Stimulated activated CD4-positive, alpha-beta T cell treated with anti-CD3 and anti-CD28 coated beads, Interleukin-1b, Interleukin-23, amount 100 ng/mL, for 1 hour (primary cell): Measurements from ENCODE around the gene RC3H2.
A peak's percentile ranks its signal among the peaks of the same experiment; 100 is the strongest.

Source experiments
- DNase-seq, 2 donors: peaks; one replicate each; pipeline ENCODE4 v3.0.0-alpha.2; 2020; ENCODE audit warnings: low read depth in 2 of 2

Gene RC3H2

DNA sequence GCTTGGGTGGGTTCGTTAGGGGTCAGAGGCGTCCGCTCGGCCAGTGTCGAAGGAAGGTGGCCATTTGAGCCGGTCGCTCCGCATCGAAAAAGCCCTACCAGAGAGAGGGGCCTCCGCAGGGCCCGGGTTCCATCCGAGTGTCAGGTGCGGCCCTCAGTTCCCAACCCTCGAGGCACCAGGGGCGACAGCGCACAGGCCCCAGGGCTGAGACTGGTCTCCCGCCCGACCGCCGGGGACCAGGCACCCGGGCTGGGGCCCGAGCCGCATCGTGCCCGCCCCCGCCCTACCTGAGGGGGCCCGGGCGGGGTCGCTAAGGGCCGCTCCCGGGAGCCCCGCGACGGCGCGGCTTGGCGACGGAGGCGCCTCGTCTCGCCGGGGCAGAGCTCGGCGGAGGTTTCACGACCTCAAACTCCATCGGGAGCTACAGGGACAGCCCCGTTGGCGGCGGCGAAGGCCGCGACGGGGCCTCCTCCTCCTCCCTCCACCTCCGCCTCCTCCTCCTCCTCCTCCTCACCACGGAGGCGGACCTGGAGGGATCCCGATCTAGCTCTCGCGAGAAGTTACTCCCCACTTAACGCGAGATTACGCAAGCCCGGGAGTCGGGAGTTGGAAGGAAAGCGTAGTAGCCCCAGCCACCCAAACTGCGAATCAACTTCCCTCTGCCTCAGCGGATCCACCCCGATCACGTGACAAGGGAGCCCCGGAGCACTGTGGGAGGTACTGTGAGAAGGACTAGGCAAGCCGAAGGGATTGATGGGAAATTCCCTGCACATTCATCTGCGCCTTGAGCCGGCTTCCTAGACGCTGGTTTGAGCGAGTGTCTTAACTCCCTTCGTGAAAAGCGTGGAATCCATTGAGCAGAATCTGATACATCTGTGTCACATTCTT, at the start of gene RC3H2:
Gene RC3H2 (minus strand): TSS at position 537 of the 888 bp plus-strand sequence. CDS start 7,850 bp downstream, outside the sequence.
- peak; percentile 86 to 95 for DNase-seq

DNA sequence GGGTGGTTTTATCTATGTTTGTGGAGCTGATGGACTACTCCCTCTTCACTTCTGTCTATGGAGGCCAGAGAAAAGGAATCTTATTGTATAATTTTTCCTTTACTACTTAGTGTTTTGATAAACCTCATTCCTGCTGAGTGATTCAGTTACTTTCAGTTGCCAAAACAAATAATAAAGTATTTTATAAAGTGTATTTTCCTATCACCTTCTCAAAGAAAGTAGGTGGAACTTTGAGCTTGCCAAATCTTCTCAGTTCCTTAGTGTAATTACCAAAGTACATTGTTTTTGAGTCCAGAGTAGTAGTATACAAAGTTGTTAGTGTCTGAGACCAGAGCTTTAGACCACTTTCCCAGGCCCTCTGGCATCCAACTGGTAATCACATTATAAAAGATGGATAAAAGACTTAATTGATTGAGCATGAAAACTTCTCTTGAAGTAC, 49.1 kb upstream of the RC3H2 start:
- DNase-seq, result no peak

- no peak for DNase-seq
Observed at GRCh38 chr9:122951056-122951455, 45.9 kb upstream of the RC3H2 start.

DNA sequence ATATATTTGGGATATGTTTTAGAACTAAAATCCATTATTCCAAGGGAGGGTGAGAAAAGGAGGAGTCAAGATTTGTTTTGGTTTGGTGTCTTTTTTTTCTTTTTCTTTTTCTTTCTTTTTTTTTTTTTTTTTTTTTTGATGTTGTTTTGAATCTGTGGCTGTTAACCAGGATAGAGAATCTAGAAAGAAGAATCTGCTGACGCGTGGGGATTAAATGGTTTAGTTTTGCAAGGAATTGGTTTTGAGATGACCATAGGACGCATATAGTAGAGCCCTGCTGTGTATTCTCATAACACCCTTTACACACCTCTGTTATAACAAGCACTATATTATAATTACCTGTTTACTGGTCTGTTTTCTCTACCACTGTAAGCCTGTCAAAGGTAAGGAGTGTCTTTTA, 45.1 kb upstream of the RC3H2 start:
- no peak for DNase-seq

- no peak for DNase-seq
Observed at GRCh38 chr9:122949696-122950095, 44.5 kb upstream of the RC3H2 start.

DNA sequence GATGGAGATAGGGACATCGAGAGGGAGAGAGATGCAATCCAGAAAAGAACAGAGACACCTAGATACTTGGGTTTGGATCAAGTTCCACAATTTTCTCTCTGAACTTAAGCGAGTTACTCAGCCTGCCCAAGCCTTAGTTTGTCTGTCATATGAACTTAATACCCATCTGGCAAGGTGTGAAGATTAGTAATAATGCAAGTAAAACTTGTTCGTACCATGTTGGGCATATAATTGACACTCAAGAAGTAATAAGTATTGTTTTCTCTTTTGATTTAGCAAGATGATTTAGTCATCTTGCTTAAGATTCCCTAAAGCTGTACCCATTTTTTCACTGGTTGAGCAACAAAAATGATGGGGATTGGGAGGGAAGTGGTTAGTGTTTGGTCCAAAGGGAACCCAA, 43.2 kb upstream of the RC3H2 start:
- DNase-seq, result no peak

DNA sequence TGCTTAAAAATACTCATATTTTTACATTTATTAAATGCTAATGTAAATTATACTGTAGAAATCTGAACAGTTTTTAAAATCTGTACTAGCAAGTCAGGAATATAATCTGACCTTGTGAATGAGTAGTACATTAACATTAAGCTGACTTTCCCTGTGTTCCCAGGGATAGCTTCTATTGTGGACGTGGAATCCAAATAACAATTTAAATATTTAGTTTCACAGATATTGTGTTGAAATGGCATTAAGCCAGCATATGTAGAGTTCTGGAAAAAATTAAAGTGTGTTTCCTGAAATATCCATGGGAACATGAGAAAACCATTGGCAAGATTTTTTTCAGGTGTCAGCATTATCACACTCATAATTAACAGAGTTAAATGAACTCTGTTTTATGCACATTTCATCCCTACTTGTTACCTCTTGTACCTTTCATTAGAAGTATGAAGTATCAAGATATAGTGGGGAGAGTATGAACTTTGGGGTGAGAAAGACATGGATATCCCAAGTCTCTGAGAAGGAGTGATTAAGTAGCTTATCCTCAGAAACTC, 41.4 kb upstream of the RC3H2 start:
- DNase-seq, result no peak

DNA sequence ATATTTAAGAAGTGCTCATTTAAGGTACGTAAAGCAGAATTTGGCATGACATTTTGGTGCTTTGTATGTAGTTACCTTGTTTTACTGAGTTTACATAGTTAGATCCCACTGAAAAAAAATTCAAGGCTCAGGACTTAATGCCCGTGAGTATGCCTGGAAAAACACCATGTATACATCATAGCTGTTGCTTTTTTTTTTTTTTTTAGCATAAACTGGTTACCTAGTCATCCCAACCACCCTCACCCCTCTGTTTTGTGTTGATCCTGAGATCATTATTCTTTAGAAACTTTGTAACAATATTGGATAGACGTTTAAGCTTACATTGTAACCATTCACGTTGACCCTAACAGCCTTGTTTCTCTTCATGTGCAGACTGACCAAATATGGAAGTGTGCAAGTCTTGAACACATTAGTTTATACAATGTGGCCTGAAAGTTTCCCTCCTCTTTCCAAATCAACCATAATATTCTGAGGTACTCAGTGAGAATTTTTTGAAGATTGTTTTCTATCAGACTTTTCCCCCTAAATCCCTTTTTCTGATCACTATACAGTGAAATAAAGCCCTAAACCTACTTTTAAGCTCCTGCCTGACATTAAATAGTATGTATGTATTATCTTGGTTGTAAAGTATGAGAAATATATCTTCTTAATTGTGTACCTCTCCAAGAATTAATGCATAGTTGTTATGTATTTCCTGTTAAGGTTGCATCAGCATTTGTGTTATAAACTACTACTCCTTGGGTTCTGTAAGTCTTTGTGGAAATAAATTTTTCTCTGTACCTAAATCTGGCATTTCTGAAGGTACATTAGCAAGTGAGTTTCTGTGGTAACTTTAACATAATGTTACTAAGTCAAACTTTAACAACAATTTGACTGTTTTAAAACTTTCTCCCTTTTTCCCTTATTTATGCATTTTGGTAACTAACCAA, 40.1 kb upstream of the RC3H2 start:
- DNase-seq, result no peak

DNA sequence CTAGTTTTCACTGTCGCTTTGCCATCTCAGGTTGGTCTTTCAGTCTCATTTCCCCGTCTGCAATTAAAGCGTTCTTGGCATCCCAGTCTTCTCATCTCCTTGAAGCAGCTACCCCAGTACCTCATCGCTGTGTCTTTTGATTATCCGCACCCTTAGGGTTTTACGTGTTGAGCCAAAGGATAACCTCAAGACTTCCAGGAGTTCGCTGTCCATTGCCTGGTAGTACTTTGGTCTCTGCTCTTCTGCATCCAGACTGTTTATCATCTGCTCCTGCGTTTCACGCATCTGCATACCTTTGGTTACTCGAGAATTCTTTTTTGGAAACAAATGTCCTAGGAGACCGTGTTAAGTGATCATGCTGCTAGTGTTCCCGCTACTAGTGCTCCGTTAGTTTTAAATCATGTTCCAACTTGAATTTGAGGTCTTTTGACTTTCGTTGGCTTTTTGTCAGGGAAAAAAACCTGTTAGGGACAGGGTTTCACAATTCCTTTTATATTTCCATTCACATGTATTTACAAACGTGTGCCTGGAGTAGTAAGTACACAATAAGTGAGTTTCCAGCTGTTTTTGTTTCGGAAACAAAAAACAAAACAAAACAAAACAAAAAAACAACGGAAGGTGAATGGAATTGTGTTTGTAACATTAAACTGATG, 36.5 kb upstream of the RC3H2 start:
- no peak for DNase-seq

DNA sequence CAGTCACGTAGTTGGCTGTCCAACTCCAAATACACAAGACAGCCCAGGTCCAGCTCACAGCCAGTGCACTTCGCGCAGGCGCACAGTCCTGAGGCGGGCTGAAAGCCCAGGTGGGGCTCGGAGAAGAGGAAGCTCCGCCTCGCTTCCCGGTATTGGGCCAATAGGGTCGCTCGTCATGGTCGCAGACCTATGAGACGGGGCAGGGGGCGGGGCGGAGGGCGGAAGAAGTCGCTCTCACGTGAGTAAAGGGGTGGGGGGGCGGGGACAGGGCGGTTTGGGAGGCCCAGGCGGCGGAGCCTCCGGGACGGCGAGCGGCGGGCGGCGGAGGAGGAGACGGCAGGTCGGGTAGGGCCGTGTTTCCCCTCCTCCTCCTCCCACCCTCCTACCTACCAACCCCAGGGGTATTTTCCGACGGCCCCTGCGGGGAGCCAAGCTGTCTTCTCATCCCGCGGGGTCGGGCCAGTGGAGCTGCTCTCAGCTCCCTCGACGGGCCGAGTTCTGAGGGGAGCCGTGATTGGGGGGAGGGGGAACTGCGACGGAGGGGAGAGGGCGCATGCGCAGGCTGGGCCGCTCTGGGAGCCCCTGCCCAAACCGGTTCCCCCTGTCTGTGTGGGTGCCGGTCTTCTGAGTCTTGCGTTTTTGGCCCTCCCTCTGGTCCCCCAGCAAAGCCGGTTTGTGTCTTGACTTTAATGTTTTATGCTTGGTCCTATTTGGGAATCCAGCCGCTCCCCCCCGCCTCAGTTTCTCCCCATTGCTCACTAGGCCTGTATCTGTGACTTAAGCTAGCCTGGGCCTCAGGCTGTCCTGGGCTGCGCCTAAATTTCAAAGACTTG, 35.8 kb upstream of the RC3H2 start, which contains the start of gene RABGAP1:
Gene RABGAP1 (plus strand): TSS at position 272 of the 833 bp plus-strand sequence. CDS start 16,040 bp downstream, outside the sequence.
- peak; percentile 94 to 97 for DNase-seq

- no peak for DNase-seq
Observed at GRCh38 chr9:122940454-122940748, 35.2 kb upstream of the RC3H2 start.

- no peak for DNase-seq
Observed at GRCh38 chr9:122939601-122940000, 34.4 kb upstream of the RC3H2 start.

DNA sequence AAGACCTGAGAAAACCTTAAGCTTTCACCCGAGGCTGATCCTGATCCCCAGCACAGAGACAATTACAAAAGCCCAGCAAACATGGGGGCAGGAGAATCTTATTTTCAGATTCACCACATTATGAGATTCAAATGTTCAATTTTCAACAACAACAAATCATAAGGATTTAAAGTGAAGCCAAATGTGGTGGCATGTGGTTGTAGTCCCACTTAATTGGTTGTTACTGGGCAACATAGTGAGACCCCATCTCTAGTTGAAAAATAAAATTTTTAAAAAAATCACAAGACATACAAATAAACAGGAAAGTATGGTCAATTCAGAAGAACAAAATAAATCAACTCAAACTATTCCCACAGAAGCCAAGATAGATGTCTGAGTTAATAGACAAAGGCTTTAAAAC, 31.7 kb upstream of the RC3H2 start:
- no peak for DNase-seq

DNA sequence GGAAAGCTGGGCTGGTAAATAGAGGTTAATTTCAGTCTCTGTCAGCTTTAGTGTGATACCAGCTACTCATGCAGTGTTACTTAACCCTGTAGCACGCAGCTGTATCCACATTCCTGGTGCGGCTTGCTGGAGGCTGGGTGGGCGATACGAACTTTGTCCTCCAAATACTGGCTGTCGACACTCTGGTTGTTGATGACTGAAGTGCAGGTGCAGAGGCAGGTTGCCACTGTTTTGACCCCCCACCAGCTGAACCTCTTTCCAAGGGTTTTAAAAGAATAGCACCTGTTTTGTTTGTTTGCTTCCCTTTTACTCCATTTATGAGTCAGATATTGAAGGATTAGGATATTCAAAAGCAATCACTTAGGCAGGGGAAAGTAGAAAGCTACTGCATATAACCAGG, 31.3 kb upstream of the RC3H2 start:
- no peak for DNase-seq

- DNase-seq, result peak; percentile 66 to 85
Observed at GRCh38 chr9:122931226-122932121, 26.3 kb upstream of the RC3H2 start, which contains the start of gene ZBTB26. TSS of gene ZBTB26 (minus strand) at chr9:122931512. CDS start at chr9:122919934, 11,578 bp downstream.

- DNase-seq, result no peak
Observed at GRCh38 chr9:122930541-122931225, 25.5 kb upstream of the RC3H2 start.

DNA sequence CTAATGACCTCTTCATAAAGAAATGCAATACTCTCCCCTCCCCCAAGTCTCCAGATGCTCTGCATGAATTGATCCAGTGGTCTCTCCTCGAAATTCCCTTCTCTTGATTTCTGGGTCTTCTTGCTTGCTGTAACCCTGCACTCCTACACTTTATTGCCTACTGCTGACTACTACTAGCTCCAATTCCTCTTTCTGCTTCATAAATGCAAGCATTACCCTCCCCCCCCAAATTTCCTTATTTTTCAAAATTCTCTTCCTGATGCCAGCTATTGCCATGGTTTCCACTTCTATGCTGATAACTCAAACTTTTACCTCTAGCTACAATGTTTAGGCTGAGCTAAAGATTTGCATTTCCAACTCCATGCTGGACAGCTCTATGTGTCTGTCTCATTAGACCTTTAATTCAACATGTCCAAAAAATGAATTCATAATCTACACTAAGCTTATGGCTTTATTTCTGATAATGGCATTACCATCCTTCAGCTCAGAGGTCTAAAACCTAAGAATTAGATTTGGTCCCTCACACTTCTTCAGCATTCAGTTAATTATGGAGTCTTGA, 24.7 kb upstream of the RC3H2 start:
- no peak for DNase-seq

DNA sequence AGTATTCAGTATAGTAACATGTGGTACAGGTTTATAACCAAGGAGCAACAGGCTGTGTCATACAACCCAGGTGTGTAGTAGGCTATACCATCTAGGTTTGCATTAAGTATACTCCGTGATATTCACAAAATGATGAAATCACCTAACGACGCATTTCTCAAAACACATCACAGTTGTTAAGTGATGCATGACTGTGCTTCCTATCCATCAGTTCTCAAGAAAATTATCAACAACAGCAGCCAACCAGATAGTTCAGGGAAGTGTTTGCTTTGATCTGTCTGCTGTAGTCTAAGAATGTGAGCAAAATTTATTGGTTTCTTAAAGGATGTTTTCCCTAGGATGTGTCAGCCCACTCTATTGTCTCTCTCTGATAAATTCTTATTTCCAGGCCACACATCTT, 18.8 kb upstream of the RC3H2 start:
- DNase-seq, result no peak

DNA sequence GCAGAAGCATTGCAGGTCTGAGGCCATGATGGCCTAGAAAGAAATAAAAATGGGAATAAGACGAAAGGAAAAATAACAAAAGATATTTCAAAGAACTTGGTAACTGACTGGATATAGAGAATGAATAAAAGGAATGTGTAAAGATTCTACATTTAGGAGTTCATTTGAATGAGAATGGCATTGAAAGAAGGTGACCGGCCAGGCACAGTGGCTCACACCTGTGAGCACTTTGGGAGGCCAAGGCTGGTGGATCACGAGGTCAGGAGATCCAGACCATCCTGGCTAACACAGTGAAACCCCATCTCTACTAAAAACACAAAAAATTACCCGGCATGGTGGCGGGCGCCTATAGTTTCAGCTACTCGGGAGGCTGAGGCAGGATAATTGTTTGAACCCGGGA, 17.6 kb upstream of the RC3H2 start:
- DNase-seq, result no peak
